ENCODE measurements around the gene SLC35E3.

SLC35E3 gene

GRCh38 chr12:68780731-68781130 lies 34.8 kb downstream of the SLC35E3 start:
- Histone ChIP-seq H3K4me1 (ENCODE audit: insufficient read depth, insufficient read length) (no peaks in the 10 kb centered on the region), H3K36me3 (ENCODE audit: insufficient read depth, insufficient read length, low read length) (no peaks in the 10 kb centered on the region), H3K9ac (ENCODE audit: insufficient read length, low read depth) (no peak overlapping the region), H3K4me3 (ENCODE audit: insufficient read length, low read depth) (no peak overlapping the region), H3K9me3 (ENCODE audit: insufficient read depth, low read length) (no peaks in the 10 kb centered on the region), H3K27me3 (ENCODE audit: insufficient read depth, insufficient read length) (no peaks in the 10 kb centered on the region)
- DNase-seq (ENCODE audit: low read depth, low spot score) = no peak
- TF ChIP-seq YY1 (IDR thresholded peaks at IDR 0.05; ENCODE audit: insufficient read depth, insufficient read length) = no peak
- no peak for TF ChIP-seq ZNF274 (IDR thresholded peaks at IDR 0.05; ENCODE audit: low read depth, low read length)
- no peak for TF ChIP-seq SUZ12 (IDR thresholded peaks at IDR 0.05; ENCODE audit: extremely low read depth, insufficient read depth, insufficient read length)

GRCh38 chr12:68781728-68782127 lies 35.8 kb downstream of the SLC35E3 start:
- no peak for DNase-seq (ENCODE audit: low read depth, low spot score)
- Histone ChIP-seq H3K27me3 (ENCODE audit: insufficient read depth, insufficient read length) (no peaks in the 10 kb centered on the region), H3K36me3 (ENCODE audit: insufficient read depth, insufficient read length, low read length) (no peaks in the 10 kb centered on the region), H3K4me3 (ENCODE audit: insufficient read length, low read depth) (no peak overlapping the region), H3K4me1 (ENCODE audit: insufficient read depth, insufficient read length) (no peaks in the 10 kb centered on the region), H3K9ac (ENCODE audit: insufficient read length, low read depth) (no peak overlapping the region), H3K9me3 (ENCODE audit: insufficient read depth, low read length) (no peaks in the 10 kb centered on the region)
- no peak for TF ChIP-seq ZNF274 (IDR thresholded peaks at IDR 0.05; ENCODE audit: low read depth, low read length)
- TF ChIP-seq SUZ12 (IDR thresholded peaks at IDR 0.05; ENCODE audit: extremely low read depth, insufficient read depth, insufficient read length) = no peak
- TF ChIP-seq YY1 (IDR thresholded peaks at IDR 0.05; ENCODE audit: insufficient read depth, insufficient read length) = no peak

DNA sequence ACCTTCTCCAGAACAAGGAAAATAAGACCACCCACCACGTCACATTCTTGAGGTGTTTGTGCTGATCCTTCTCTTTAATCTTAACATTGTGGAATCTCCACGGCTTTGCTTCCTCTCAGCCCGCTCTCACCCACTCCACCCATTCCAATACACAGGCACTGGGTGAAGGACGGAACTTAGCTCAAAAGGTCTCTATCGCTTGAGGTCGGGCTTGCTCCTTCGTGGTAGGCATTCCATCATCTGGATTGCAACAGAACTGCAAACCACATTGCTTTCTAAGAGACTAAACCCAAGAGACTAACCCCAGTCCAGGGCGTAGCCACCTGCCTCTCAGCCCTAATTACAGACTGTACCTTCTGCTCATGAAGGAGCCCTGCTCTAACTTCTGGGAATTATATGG lies 38.0 kb downstream of the SLC35E3 start:
- DNase-seq (ENCODE audit: low read depth, low spot score) = no peak
- no peaks in the 10 kb centered on the region for H3K9me3 ChIP-seq (ENCODE audit: insufficient read depth, low read length)
- H3K9ac ChIP-seq (ENCODE audit: insufficient read length, low read depth) = no peak overlapping the region
- H3K4me1 ChIP-seq (ENCODE audit: insufficient read depth, insufficient read length) = no peaks in the 10 kb centered on the region
- no peaks in the 10 kb centered on the region for H3K36me3 ChIP-seq (ENCODE audit: insufficient read depth, insufficient read length, low read length)
- TF ChIP-seq ZNF274 (IDR thresholded peaks at IDR 0.05; ENCODE audit: low read depth, low read length) (no peak), SUZ12 (IDR thresholded peaks at IDR 0.05; ENCODE audit: extremely low read depth, insufficient read depth, insufficient read length) (no peak), YY1 (IDR thresholded peaks at IDR 0.05; ENCODE audit: insufficient read depth, insufficient read length) (no peak)
- H3K27me3 ChIP-seq (ENCODE audit: insufficient read depth, insufficient read length) = no peaks in the 10 kb centered on the region
- H3K4me3 ChIP-seq (ENCODE audit: insufficient read length, low read depth) = no peak overlapping the region

- no peaks in the 10 kb centered on the region for H3K9me3 ChIP-seq (ENCODE audit: insufficient read depth, low read length)
- no peaks in the 10 kb centered on the region for H3K4me1 ChIP-seq (ENCODE audit: insufficient read depth, insufficient read length)
- no peaks in the 10 kb centered on the region for H3K27me3 ChIP-seq (ENCODE audit: insufficient read depth, insufficient read length)
- no peaks in the 10 kb centered on the region for H3K36me3 ChIP-seq (ENCODE audit: insufficient read depth, insufficient read length, low read length)
- no peak overlapping the region for H3K9ac ChIP-seq (ENCODE audit: insufficient read length, low read depth)
- TF ChIP-seq SUZ12 (IDR thresholded peaks at IDR 0.05; ENCODE audit: extremely low read depth, insufficient read depth, insufficient read length) = no peak
- no peak for TF ChIP-seq YY1 (IDR thresholded peaks at IDR 0.05; ENCODE audit: insufficient read depth, insufficient read length)
- no peak for TF ChIP-seq ZNF274 (IDR thresholded peaks at IDR 0.05; ENCODE audit: low read depth, low read length)
- DNase-seq (ENCODE audit: low read depth, low spot score) = no peak
- no peak overlapping the region for H3K4me3 ChIP-seq (ENCODE audit: insufficient read length, low read depth)
Measured at GRCh38 chr12:68785358-68785757, 39.4 kb downstream of the SLC35E3 start.

DNA sequence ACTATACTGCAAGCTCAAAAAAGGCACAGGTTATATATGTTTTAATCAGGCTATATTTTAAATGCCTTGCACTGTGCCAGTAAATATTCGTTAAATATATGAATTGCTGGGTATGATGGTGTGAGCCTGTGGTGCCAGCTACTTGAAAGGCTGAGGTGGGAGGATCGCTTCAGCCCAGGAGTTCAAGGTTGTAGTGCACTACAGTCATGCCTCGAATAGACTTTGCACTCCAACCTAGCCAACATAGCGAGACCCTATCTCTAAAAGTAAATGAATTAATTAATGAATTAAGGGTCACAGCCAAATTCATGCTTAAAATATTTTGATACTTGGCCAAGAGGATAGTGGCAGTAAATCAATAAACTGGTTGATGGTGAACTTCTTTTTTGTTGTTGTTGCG lies 39.8 kb downstream of the SLC35E3 start:
- no peaks in the 10 kb centered on the region for H3K9me3 ChIP-seq (ENCODE audit: insufficient read depth, low read length)
- no peaks in the 10 kb centered on the region for H3K4me1 ChIP-seq (ENCODE audit: insufficient read depth, insufficient read length)

DNA sequence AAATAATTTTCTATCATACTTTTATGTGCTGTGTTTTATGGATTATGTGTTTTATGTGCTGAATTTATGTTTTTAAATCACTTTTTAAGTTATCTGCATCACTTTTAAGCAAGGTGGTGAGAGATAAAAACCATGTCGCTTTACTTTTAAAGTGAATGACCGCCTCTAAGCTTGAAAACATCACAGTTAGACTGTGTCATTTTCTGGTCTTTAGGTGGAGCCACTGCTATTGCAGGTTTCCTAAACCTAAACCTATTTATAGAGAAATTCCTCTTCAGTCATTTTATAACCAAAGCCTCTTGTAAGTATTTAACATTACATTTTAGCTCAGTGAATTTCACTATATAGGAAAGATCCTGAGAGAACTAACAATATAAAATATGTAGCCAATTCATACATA lies 41.0 kb downstream of the SLC35E3 start:
- TF ChIP-seq SUZ12 (IDR thresholded peaks at IDR 0.05; ENCODE audit: extremely low read depth, insufficient read depth, insufficient read length) (no peak), YY1 (IDR thresholded peaks at IDR 0.05; ENCODE audit: insufficient read depth, insufficient read length) (no peak), ZNF274 (IDR thresholded peaks at IDR 0.05; ENCODE audit: low read depth, low read length) (no peak)
- no peaks in the 10 kb centered on the region for H3K9me3 ChIP-seq (ENCODE audit: insufficient read depth, low read length)
- H3K36me3 ChIP-seq (ENCODE audit: insufficient read depth, insufficient read length, low read length) = no peaks in the 10 kb centered on the region
- H3K4me3 ChIP-seq (ENCODE audit: insufficient read length, low read depth) = no peak overlapping the region
- H3K4me1 ChIP-seq (ENCODE audit: insufficient read depth, insufficient read length) = no peaks in the 10 kb centered on the region
- H3K9ac ChIP-seq (ENCODE audit: insufficient read length, low read depth) = no peak overlapping the region
- no peak for DNase-seq (ENCODE audit: low read depth, low spot score)
- no peaks in the 10 kb centered on the region for H3K27me3 ChIP-seq (ENCODE audit: insufficient read depth, insufficient read length)

More for the DNA sequence above, 39.8 kb downstream of the SLC35E3 start:
- no peaks in the 10 kb centered on the region for H3K27me3 ChIP-seq (ENCODE audit: insufficient read depth, insufficient read length)
- no peak overlapping the region for H3K4me3 ChIP-seq (ENCODE audit: insufficient read length, low read depth)
- no peak for DNase-seq (ENCODE audit: low read depth, low spot score)
- no peaks in the 10 kb centered on the region for H3K36me3 ChIP-seq (ENCODE audit: insufficient read depth, insufficient read length, low read length)
- no peak overlapping the region for H3K9ac ChIP-seq (ENCODE audit: insufficient read length, low read depth)
- TF ChIP-seq ZNF274 (IDR thresholded peaks at IDR 0.05; ENCODE audit: low read depth, low read length) = no peak
- TF ChIP-seq YY1 (IDR thresholded peaks at IDR 0.05; ENCODE audit: insufficient read depth, insufficient read length) = no peak
- no peak for TF ChIP-seq SUZ12 (IDR thresholded peaks at IDR 0.05; ENCODE audit: extremely low read depth, insufficient read depth, insufficient read length)

GRCh38 chr12:68788554-68789143 lies 42.7 kb downstream of the SLC35E3 start:
- H3K9ac ChIP-seq (ENCODE audit: insufficient read length, low read depth) = no peak overlapping the region
- TF ChIP-seq ZNF274 (IDR thresholded peaks at IDR 0.05; ENCODE audit: low read depth, low read length) (no peak), YY1 (IDR thresholded peaks at IDR 0.05; ENCODE audit: insufficient read depth, insufficient read length) (no peak), SUZ12 (IDR thresholded peaks at IDR 0.05; ENCODE audit: extremely low read depth, insufficient read depth, insufficient read length) (no peak)
- no peak for DNase-seq (ENCODE audit: low read depth, low spot score)
- no peaks in the 10 kb centered on the region for H3K9me3 ChIP-seq (ENCODE audit: insufficient read depth, low read length)
- H3K27me3 ChIP-seq (ENCODE audit: insufficient read depth, insufficient read length) = no peaks in the 10 kb centered on the region
- no peaks in the 10 kb centered on the region for H3K36me3 ChIP-seq (ENCODE audit: insufficient read depth, insufficient read length, low read length)
- H3K4me3 ChIP-seq (ENCODE audit: insufficient read length, low read depth) = no peak overlapping the region
- no peaks in the 10 kb centered on the region for H3K4me1 ChIP-seq (ENCODE audit: insufficient read depth, insufficient read length)
